OCI-LY3 (cell line): ENCODE data around the gene AHCYL2.

Experiments used
- EZH2phosphoT487 ChIP-seq: fragments of 200-600 bp; shearing (Covaris generic); IDR thresholded peaks from 2 replicates; pipeline ENCODE4 v1.6.1; 2018; ENCODE audit warnings: antibody characterized with exemption, mixed run types, low read depth
- TF ChIP-seq, protein P1 (sequence below): fragments of 200-600, 300-600 bp; sonication (generic); IDR thresholded peaks from 2 replicates; pipeline ENCODE4 v1.5.1; 2014; ENCODE audit warnings: antibody characterized with exemption, low read length, low read depth

DNA sequence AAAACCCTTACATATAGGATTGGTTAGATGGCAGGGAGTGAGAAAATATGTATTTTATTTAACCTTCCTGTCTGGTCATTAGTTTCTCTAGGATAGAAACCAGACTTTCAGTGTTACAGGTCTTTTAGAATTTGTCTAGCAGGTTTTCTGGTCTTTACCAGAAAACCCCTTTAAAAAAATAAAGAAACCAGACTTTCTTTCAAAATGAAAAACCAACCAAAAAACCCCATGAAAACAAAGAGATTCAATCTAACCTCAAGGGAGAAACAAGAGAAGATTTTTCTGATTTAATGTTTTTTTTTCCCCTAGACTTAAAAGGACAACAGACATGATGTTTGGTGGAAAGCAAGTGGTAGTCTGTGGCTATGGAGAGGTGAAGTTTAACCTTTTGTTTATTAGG, 180.7 kb downstream of the AHCYL2 start:
- TF ChIP-seq, protein P1, sequence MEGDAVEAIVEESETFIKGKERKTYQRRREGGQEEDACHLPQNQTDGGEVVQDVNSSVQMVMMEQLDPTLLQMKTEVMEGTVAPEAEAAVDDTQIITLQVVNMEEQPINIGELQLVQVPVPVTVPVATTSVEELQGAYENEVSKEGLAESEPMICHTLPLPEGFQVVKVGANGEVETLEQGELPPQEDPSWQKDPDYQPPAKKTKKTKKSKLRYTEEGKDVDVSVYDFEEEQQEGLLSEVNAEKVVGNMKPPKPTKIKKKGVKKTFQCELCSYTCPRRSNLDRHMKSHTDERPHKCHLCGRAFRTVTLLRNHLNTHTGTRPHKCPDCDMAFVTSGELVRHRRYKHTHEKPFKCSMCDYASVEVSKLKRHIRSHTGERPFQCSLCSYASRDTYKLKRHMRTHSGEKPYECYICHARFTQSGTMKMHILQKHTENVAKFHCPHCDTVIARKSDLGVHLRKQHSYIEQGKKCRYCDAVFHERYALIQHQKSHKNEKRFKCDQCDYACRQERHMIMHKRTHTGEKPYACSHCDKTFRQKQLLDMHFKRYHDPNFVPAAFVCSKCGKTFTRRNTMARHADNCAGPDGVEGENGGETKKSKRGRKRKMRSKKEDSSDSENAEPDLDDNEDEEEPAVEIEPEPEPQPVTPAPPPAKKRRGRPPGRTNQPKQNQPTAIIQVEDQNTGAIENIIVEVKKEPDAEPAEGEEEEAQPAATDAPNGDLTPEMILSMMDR, result no peak
- no peak for TF ChIP-seq EZH2phosphoT487
